ENCODE data around the gene PUM1.

DNA sequence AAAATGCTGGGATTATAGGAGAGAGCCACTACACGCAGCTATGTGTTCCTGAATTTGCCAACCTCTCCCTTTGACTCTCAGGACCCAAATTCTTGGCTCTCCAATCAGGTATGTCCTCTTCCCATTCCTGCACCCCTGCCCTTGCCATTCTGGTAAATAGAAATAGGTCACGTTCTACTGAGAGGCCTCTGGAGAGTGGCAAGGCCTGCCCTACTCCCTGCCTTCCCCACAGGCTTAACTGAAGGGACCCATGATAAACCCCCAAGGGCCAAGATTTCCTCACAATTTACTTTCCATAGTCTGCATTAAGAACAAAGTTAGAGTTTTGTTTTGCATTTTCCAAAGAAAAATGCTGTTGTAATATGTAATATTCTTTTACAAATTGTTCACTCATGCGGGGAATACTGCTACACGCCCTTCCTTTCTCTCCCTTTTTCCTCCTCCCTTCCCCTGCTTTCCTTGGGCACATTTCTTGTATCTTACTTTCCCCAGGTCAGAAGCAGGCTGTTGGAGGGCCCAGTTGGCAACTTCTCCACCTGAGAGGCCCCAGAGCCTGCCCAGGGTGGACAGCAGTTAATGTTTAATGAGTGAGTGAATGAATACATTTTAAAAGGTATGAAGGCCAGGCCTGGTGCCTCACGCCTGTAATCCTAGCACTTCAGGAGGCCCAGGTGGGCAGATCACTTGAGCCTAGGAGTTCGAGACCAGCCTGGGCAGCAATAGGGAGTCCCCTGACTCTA lies 33.9 kb upstream of the PUM1 start:
- TF ChIP-seq POLR2AphosphoS5 (IDR thresholded peaks at IDR 0.05): no peak
- TF ChIP-seq, protein P1, sequence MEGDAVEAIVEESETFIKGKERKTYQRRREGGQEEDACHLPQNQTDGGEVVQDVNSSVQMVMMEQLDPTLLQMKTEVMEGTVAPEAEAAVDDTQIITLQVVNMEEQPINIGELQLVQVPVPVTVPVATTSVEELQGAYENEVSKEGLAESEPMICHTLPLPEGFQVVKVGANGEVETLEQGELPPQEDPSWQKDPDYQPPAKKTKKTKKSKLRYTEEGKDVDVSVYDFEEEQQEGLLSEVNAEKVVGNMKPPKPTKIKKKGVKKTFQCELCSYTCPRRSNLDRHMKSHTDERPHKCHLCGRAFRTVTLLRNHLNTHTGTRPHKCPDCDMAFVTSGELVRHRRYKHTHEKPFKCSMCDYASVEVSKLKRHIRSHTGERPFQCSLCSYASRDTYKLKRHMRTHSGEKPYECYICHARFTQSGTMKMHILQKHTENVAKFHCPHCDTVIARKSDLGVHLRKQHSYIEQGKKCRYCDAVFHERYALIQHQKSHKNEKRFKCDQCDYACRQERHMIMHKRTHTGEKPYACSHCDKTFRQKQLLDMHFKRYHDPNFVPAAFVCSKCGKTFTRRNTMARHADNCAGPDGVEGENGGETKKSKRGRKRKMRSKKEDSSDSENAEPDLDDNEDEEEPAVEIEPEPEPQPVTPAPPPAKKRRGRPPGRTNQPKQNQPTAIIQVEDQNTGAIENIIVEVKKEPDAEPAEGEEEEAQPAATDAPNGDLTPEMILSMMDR (IDR thresholded peaks at IDR 0.05): no peak
- TF ChIP-seq POLR2A (IDR thresholded peaks at IDR 0.05): no peak
